Astrocyte (in vitro differentiated cells and primary cell): Measurements from ENCODE around the gene TCHHL1. TPM values are rescaled to one million over a fixed set of nuclear protein-coding genes. Genes with fewer than 3 reads are reported as not detected.
"Not testable (repeated sequence)": the region's sequence is repeated elsewhere in the genome, so short reads cannot be mapped to it uniquely, and the experiment has no call there.

ENCODE experiments used
- DNase-seq: peaks from one replicate; pipeline ENCODE4 v3.0.0-alpha.2; 2010; ENCODE audit warnings: low read depth
- FAIRE-seq: peaks from 2 replicates; lab custom pipeline; 2011; peaks lifted over from hg19 to GRCh38; lab: Jason Lieb, UNC
- H2AFZ ChIP-seq: 2 replicates; pipeline ENCODE4 v1.6.0; 2012; ENCODE audit warnings: low read depth, low read length, inconsistent platforms
- H3K27ac ChIP-seq: 2 replicates; pipeline ENCODE4 v1.5.1; 2011; ENCODE audit warnings: low read depth, low read length, inconsistent platforms
- H3K27me3 ChIP-seq: 2 replicates; pipeline ENCODE4 v1.6.0; 2011; ENCODE audit warnings: low read length, inconsistent platforms; ENCODE audit not compliant: insufficient read depth
- H3K36me3 ChIP-seq: 2 replicates; pipeline ENCODE4 v1.5.1; 2011; ENCODE audit warnings: low read length, inconsistent platforms; ENCODE audit not compliant: insufficient read depth
- H3K4me1 ChIP-seq: 2 replicates; pipeline ENCODE4 v1.5.1; 2011; ENCODE audit warnings: low read length, inconsistent platforms; ENCODE audit not compliant: insufficient read depth
- H3K4me2 ChIP-seq: 2 replicates; pipeline ENCODE4 v1.6.0; 2012; ENCODE audit warnings: low read length, inconsistent platforms
- H3K4me3 ChIP-seq: 2 replicates; pipeline ENCODE4 v1.5.1; 2011; ENCODE audit warnings: low read depth, mild to moderate bottlenecking, low read length, inconsistent platforms; ENCODE audit not compliant: insufficient read depth
- H3K79me2 ChIP-seq: 2 replicates; pipeline ENCODE4 v1.6.0; 2012; ENCODE audit warnings: mild to moderate bottlenecking, low read length, inconsistent platforms; ENCODE audit not compliant: insufficient read depth
- H3K9ac ChIP-seq: 2 replicates; pipeline ENCODE4 v1.6.0; 2012; ENCODE audit warnings: mild to moderate bottlenecking, low read length, inconsistent platforms
- H3K9me3 ChIP-seq: 2 replicates; pipeline ENCODE4 v1.5.1; 2012; ENCODE audit warnings: low read depth, mild to moderate bottlenecking, low read length, inconsistent platforms; ENCODE audit not compliant: insufficient read depth
- H4K20me1 ChIP-seq: 2 replicates; pipeline ENCODE4 v1.6.0; 2012; ENCODE audit warnings: low read length, inconsistent platforms; ENCODE audit not compliant: insufficient read depth
- H3K27ac Mint-ChIP-seq: one replicate; pipeline ENCODE4 v1.8.0; 2021; ENCODE audit warnings: mild to moderate bottlenecking, mixed read lengths; ENCODE audit not compliant: unreplicated experiment
- H3K27me3 Mint-ChIP-seq: one replicate; pipeline ENCODE4 v1.8.0; 2021; ENCODE audit warnings: low read depth, mixed read lengths; ENCODE audit not compliant: unreplicated experiment
- H3K36me3 Mint-ChIP-seq: one replicate; pipeline ENCODE4 v1.8.0; 2021; ENCODE audit warnings: low read depth, mixed read lengths; ENCODE audit not compliant: unreplicated experiment
- H3K4me1 Mint-ChIP-seq: one replicate; pipeline ENCODE4 v1.8.0; 2021; ENCODE audit warnings: low read depth, mixed read lengths; ENCODE audit not compliant: unreplicated experiment
- H3K4me3 Mint-ChIP-seq: one replicate; pipeline ENCODE4 v1.8.0; 2021; ENCODE audit warnings: mild to moderate bottlenecking, moderate library complexity, mixed read lengths; ENCODE audit not compliant: unreplicated experiment
- H3K9me3 Mint-ChIP-seq: one replicate; pipeline ENCODE4 v1.8.0; 2021; ENCODE audit warnings: mild to moderate bottlenecking, mixed read lengths; ENCODE audit not compliant: unreplicated experiment
- EZH2 ChIP-seq: IDR thresholded peaks from 2 replicates; pipeline ENCODE4 v1.6.1; 2012; ENCODE audit warnings: mild to moderate bottlenecking, low read length, inconsistent platforms; ENCODE audit not compliant: insufficient read depth
- total RNA-seq: library from RNA; stranded (reverse); gene quantifications from 2 replicates; pipeline ENCODE4 v1.2.1, GENCODE V29; 2021
- TF ChIP-seq, protein P1 (sequence below): IDR thresholded peaks from 2 replicates; pipeline ENCODE4 v1.5.1; 2011; ENCODE audit warnings: low read depth, mild to moderate bottlenecking, inconsistent platforms, low read length, moderate library complexity; ENCODE audit not compliant: insufficient read depth

TCHHL1 gene
- total RNA-seq, 1 donor from 2014 or later: not detected

DNA sequence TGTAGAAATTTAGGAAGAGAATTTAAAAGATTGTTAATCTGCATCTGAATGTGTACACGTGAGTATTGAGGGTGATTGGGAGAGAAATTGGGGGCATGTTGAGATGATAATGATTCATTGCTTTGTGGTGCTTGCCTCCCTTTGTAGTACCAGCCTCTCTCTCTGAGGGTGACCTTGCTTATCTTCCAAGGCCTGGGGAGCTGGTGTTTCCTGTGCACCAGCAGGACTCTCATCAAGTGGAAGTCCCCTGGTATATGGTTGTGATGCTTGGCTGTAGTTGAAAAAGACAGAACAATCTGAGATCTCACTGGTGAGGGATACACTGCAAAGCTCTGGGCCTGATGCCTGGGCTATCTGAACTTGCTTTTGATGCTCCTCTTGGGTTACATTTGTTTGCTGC lies 4.0 kb downstream of the TCHHL1 start:
- H3K4me2 ChIP-seq: no peak overlapping the region
- Mint-ChIP-seq H3K4me3 (no peak overlapping the region), H3K9me3 (peaks cover 3% of the 10 kb centered on the region), H3K36me3 (no peaks in the 10 kb centered on the region), H3K4me1 (no peaks in the 10 kb centered on the region), H3K27me3 (peaks cover 10% of the 10 kb centered on the region), H3K27ac (no peak overlapping the region)
- H3K9me3 ChIP-seq: no peaks in the 10 kb centered on the region
- no peak overlapping the region for H3K27ac ChIP-seq
- H3K4me1 ChIP-seq: no peaks in the 10 kb centered on the region
- no peak overlapping the region for H3K4me3 ChIP-seq
- no peaks in the 10 kb centered on the region for H3K36me3 ChIP-seq
- no peaks in the 10 kb centered on the region for H4K20me1 ChIP-seq
- H3K79me2 ChIP-seq: no peaks in the 10 kb centered on the region
- H3K27me3 ChIP-seq: peaks cover 5% of the 10 kb centered on the region
- TF ChIP-seq EZH2: no peak
- TF ChIP-seq, protein P1, sequence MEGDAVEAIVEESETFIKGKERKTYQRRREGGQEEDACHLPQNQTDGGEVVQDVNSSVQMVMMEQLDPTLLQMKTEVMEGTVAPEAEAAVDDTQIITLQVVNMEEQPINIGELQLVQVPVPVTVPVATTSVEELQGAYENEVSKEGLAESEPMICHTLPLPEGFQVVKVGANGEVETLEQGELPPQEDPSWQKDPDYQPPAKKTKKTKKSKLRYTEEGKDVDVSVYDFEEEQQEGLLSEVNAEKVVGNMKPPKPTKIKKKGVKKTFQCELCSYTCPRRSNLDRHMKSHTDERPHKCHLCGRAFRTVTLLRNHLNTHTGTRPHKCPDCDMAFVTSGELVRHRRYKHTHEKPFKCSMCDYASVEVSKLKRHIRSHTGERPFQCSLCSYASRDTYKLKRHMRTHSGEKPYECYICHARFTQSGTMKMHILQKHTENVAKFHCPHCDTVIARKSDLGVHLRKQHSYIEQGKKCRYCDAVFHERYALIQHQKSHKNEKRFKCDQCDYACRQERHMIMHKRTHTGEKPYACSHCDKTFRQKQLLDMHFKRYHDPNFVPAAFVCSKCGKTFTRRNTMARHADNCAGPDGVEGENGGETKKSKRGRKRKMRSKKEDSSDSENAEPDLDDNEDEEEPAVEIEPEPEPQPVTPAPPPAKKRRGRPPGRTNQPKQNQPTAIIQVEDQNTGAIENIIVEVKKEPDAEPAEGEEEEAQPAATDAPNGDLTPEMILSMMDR: no peak
- H3K9ac ChIP-seq: no peak overlapping the region
- FAIRE-seq (no peak), DNase-seq (no peak)
- H2AFZ ChIP-seq: no peak overlapping the region

GRCh38 chr1:152081026-152081425 lies 7.8 kb downstream of the TCHHL1 start:
- H2AFZ ChIP-seq, DNase-seq, H3K36me3 ChIP-seq, H3K4me1 ChIP-seq, H3K27me3 ChIP-seq, H3K79me2 ChIP-seq, H3K9me3 ChIP-seq, H3K36me3 Mint-ChIP-seq, FAIRE-seq, H3K9me3 Mint-ChIP-seq, H4K20me1 ChIP-seq, H3K4me2 ChIP-seq, H3K4me1 Mint-ChIP-seq, H3K4me3 Mint-ChIP-seq, H3K27ac ChIP-seq, H3K4me3 ChIP-seq, H3K9ac ChIP-seq, H3K27ac Mint-ChIP-seq: not testable (repeated sequence)
- peaks cover 12% of the 10 kb centered on the region for H3K27me3 Mint-ChIP-seq

DNA sequence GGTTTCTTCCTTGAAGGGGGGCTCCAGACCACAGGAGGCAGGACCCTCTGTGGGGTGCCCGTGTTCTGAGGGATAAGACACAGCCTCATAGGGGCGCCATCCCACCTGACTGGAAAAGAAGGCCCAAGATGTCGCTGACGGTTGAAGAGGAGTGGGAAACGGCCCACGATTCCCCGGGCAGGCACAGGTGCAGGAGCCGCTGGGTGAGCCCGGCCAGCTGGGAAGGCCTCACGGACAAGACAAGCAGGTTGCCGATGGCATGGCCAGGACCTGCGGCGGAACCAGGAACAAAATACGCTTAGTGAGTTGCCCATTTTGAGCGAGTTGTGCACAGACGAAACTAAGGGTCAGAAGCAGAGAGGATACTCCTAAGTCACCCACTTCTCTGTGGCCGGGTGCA lies 8.4 kb downstream of the TCHHL1 start:
- not testable (repeated sequence) for H3K27me3 ChIP-seq, H3K4me3 ChIP-seq, H4K20me1 ChIP-seq, H3K9me3 Mint-ChIP-seq, H3K4me2 ChIP-seq, FAIRE-seq, H3K4me1 ChIP-seq, H3K36me3 ChIP-seq, H3K27ac ChIP-seq, DNase-seq, H3K79me2 ChIP-seq, H2AFZ ChIP-seq, H3K4me1 Mint-ChIP-seq, H3K9me3 ChIP-seq, H3K9ac ChIP-seq, H3K36me3 Mint-ChIP-seq, H3K4me3 Mint-ChIP-seq, H3K27ac Mint-ChIP-seq
- H3K27me3 Mint-ChIP-seq: peaks cover 12% of the 10 kb centered on the region
